ENCODE measurements around the gene C1QTNF6. TPM values are rescaled to one million over a fixed set of nuclear protein-coding genes. Genes with fewer than 3 reads are reported as not detected.

Gene C1QTNF6
- total RNA-seq, 1 donor from 2014 or later, result 6.0 TPM

DNA sequence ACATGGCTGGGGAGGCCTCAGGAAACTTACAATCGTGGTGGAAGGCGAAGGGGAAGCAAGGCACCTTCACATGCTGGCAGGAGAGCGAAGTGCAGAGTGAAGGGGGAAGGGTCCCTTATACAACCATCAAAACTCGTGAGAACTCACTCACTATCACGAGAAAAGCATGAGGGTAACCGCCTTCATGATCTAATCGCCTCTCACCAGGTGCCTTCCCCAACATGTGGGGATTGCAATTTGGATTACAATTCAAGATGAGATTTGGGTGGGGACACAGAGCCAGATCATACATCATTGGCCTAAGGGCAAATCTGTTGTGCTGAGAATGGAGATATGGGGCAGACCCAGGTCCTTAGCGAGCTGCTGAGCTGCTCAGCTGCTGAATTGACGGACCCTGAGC is 13.1 kb downstream of the C1QTNF6 start:
- H3K4me3 Mint-ChIP-seq (ENCODE audit: unreplicated experiment), result no peak overlapping the region
- no peak overlapping the region for H3K27ac ChIP-seq (ENCODE audit: low read depth, low read length)
- H3K4me1 ChIP-seq (ENCODE audit: insufficient read depth, low read length), result peaks cover 14% of the 10 kb centered on the region
- H3K9ac ChIP-seq (ENCODE audit: low read length), result no peak overlapping the region
- no peaks in the 10 kb centered on the region for H3K9me3 Mint-ChIP-seq (ENCODE audit: unreplicated experiment)
- no peaks in the 10 kb centered on the region for H4K20me1 ChIP-seq (ENCODE audit: insufficient read depth, low read length)
- H3K27me3 Mint-ChIP-seq (ENCODE audit: low read depth, unreplicated experiment), result peaks cover 74% of the 10 kb centered on the region
- no peaks in the 10 kb centered on the region for H3K36me3 ChIP-seq (ENCODE audit: insufficient read depth, low read length)
- no peak overlapping the region for H2AFZ ChIP-seq (ENCODE audit: low read depth, low read length)
- no peak overlapping the region for H3K27ac Mint-ChIP-seq (ENCODE audit: unreplicated experiment)
- H3K36me3 Mint-ChIP-seq (ENCODE audit: low read depth, unreplicated experiment), result no peaks in the 10 kb centered on the region
- no peaks in the 10 kb centered on the region for H3K9me3 ChIP-seq (ENCODE audit: insufficient read depth, low read depth, low read length)
- DNase-seq (ENCODE audit: low read depth), result no peak
- no peak overlapping the region for H3K4me3 ChIP-seq (ENCODE audit: insufficient read depth, low read depth, low read length)
- peaks cover 12% of the 10 kb centered on the region for H3K4me1 Mint-ChIP-seq (ENCODE audit: low read depth, unreplicated experiment)
- no peaks in the 10 kb centered on the region for H3K79me2 ChIP-seq (ENCODE audit: insufficient read depth, low read length)
- FAIRE-seq, result no peak
- H3K4me2 ChIP-seq (ENCODE audit: low read length), result no peak overlapping the region
- H3K27me3 ChIP-seq (ENCODE audit: insufficient read depth, low read length), result no peaks in the 10 kb centered on the region
- no peak for TF ChIP-seq EZH2 (IDR thresholded peaks at IDR 0.05; ENCODE audit: insufficient read depth, low read length)
- TF ChIP-seq, protein P1, sequence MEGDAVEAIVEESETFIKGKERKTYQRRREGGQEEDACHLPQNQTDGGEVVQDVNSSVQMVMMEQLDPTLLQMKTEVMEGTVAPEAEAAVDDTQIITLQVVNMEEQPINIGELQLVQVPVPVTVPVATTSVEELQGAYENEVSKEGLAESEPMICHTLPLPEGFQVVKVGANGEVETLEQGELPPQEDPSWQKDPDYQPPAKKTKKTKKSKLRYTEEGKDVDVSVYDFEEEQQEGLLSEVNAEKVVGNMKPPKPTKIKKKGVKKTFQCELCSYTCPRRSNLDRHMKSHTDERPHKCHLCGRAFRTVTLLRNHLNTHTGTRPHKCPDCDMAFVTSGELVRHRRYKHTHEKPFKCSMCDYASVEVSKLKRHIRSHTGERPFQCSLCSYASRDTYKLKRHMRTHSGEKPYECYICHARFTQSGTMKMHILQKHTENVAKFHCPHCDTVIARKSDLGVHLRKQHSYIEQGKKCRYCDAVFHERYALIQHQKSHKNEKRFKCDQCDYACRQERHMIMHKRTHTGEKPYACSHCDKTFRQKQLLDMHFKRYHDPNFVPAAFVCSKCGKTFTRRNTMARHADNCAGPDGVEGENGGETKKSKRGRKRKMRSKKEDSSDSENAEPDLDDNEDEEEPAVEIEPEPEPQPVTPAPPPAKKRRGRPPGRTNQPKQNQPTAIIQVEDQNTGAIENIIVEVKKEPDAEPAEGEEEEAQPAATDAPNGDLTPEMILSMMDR (IDR thresholded peaks at IDR 0.05; ENCODE audit: insufficient read depth, low read depth, low read length), result no peak

DNA sequence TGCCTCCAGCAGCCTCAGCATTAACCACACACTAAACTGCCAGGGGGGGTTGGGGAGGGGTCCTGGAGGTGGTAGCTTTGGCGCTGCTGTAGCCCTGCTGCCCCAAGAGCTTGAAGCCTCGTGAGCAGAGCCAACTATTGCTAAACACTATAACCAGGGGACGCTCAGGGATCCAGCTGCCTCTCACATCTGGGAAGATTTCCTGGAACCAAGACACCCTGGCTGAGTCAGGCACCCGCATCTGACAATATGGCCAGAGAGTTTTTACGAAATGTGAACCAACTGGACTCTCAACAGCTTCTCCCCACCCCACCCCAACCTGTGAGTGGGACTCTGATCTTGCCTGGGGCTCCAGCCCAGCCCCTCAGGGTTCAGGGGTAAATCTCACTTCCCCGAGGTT is 14.3 kb downstream of the C1QTNF6 start:
- no peak overlapping the region for H3K9ac ChIP-seq (ENCODE audit: low read length)
- no peaks in the 10 kb centered on the region for H3K9me3 ChIP-seq (ENCODE audit: insufficient read depth, low read depth, low read length)
- no peaks in the 10 kb centered on the region for H3K27me3 ChIP-seq (ENCODE audit: insufficient read depth, low read length)
- no peak for TF ChIP-seq EZH2 (IDR thresholded peaks at IDR 0.05; ENCODE audit: insufficient read depth, low read length)
- TF ChIP-seq, protein P1 (IDR thresholded peaks at IDR 0.05; ENCODE audit: insufficient read depth, low read depth, low read length), result no peak
- H2AFZ ChIP-seq (ENCODE audit: low read depth, low read length), result no peak overlapping the region
- no peak overlapping the region for H3K4me3 Mint-ChIP-seq (ENCODE audit: unreplicated experiment)
- H3K27ac Mint-ChIP-seq (ENCODE audit: unreplicated experiment), result no peak overlapping the region
- no peak for FAIRE-seq
- no peak for DNase-seq (ENCODE audit: low read depth)
- peaks cover 75% of the 10 kb centered on the region for H3K27me3 Mint-ChIP-seq (ENCODE audit: low read depth, unreplicated experiment)
- H3K27ac ChIP-seq (ENCODE audit: low read depth, low read length), result no peak overlapping the region
- H3K9me3 Mint-ChIP-seq (ENCODE audit: unreplicated experiment), result peaks cover 5% of the 10 kb centered on the region
- no peak overlapping the region for H3K4me3 ChIP-seq (ENCODE audit: insufficient read depth, low read depth, low read length)
- H3K79me2 ChIP-seq (ENCODE audit: insufficient read depth, low read length), result no peaks in the 10 kb centered on the region
- H3K4me1 Mint-ChIP-seq (ENCODE audit: low read depth, unreplicated experiment), result peaks cover 12% of the 10 kb centered on the region
- H4K20me1 ChIP-seq (ENCODE audit: insufficient read depth, low read length), result no peaks in the 10 kb centered on the region
- H3K4me1 ChIP-seq (ENCODE audit: insufficient read depth, low read length), result peaks cover 14% of the 10 kb centered on the region
- H3K36me3 Mint-ChIP-seq (ENCODE audit: low read depth, unreplicated experiment), result no peaks in the 10 kb centered on the region
- H3K4me2 ChIP-seq (ENCODE audit: low read length), result no peak overlapping the region
- H3K36me3 ChIP-seq (ENCODE audit: insufficient read depth, low read length), result no peaks in the 10 kb centered on the region

DNA sequence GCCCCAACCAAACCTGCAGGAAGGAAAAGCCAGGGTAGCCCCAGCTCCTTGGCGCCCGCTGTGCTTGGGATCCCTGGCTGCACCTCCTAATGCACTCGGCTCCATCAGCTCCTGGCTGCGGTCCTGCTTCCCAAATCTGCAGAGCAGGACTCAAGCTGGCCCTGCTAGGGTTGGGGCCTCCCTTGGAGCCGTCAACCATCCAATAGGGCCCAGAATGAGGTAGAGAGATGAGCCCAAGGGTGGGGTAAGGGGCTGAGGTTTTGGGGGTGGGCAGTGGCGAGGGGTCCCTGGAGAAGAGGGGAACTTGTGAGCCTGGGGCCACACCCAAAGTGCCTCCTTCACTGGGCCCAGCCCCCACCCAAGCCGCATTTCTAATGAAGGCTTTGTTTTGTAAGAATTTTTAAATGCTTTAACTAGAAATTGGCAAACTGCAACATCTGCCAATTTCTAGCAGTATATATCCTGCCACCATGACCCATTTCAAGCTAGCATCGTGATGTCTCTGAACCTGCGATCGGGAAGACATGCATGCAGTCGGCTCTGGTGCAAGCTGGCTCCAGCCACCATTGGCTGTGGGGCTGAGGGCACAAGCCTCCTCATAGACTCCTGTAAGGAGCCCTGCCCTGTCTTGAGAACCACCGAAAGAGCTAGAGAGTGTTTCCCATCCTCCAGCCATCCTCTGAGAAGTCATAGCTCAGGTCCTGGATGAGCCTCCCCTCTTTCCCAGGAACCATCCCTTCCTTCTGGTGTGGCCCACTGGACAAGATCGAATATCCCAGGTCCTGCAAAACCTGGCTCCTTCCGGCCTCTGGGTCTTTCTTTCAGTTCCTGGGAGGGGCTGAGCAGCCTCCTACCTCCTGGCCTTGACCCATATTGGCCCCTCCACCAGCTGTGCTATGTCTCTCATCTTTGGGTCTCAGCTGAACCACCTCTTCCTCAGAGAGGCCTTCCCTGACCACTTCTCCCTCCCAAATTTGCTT is 15.5 kb downstream of the C1QTNF6 start:
- peaks cover 3% of the 10 kb centered on the region for H3K4me1 Mint-ChIP-seq (ENCODE audit: low read depth, unreplicated experiment)
- H4K20me1 ChIP-seq (ENCODE audit: insufficient read depth, low read length), result no peaks in the 10 kb centered on the region
- H3K27ac Mint-ChIP-seq (ENCODE audit: unreplicated experiment), result no peak overlapping the region
- H3K4me3 ChIP-seq (ENCODE audit: insufficient read depth, low read depth, low read length), result no peak overlapping the region
- H2AFZ ChIP-seq (ENCODE audit: low read depth, low read length), result no peak overlapping the region
- H3K9me3 Mint-ChIP-seq (ENCODE audit: unreplicated experiment), result peaks cover 5% of the 10 kb centered on the region
- peaks cover 76% of the 10 kb centered on the region for H3K27me3 Mint-ChIP-seq (ENCODE audit: low read depth, unreplicated experiment)
- peaks cover 14% of the 10 kb centered on the region for H3K4me1 ChIP-seq (ENCODE audit: insufficient read depth, low read length)
- H3K9ac ChIP-seq (ENCODE audit: low read length), result no peak overlapping the region
- no peak overlapping the region for H3K27ac ChIP-seq (ENCODE audit: low read depth, low read length)
- no peaks in the 10 kb centered on the region for H3K36me3 ChIP-seq (ENCODE audit: insufficient read depth, low read length)
- DNase-seq (ENCODE audit: low read depth) (no peak), FAIRE-seq (no peak)
- no peak overlapping the region for H3K4me2 ChIP-seq (ENCODE audit: low read length)
- H3K79me2 ChIP-seq (ENCODE audit: insufficient read depth, low read length), result no peaks in the 10 kb centered on the region
- no peaks in the 10 kb centered on the region for H3K9me3 ChIP-seq (ENCODE audit: insufficient read depth, low read depth, low read length)
- no peak for TF ChIP-seq EZH2 (IDR thresholded peaks at IDR 0.05; ENCODE audit: insufficient read depth, low read length)
- TF ChIP-seq, protein P1 (IDR thresholded peaks at IDR 0.05; ENCODE audit: insufficient read depth, low read depth, low read length), result no peak
- no peaks in the 10 kb centered on the region for H3K27me3 ChIP-seq (ENCODE audit: insufficient read depth, low read length)
- H3K4me3 Mint-ChIP-seq (ENCODE audit: unreplicated experiment), result no peak overlapping the region
- no peaks in the 10 kb centered on the region for H3K36me3 Mint-ChIP-seq (ENCODE audit: low read depth, unreplicated experiment)

Measured in astrocyte (in vitro differentiated cells and primary cell).